C4-2B (cell line): Measurements from ENCODE around the gene SPSB1.

Source experiments
- ZFX ChIP-seq: fragments of 450-650 bp; IDR thresholded peaks from 2 replicates; pipeline ENCODE4 v1.6.1; 2017
- TF ChIP-seq, protein P1 (sequence below): fragments of 450-650 bp; conservative IDR thresholded peaks from 2 replicates; pipeline ENCODE4 v1.5.1; 2017; ENCODE audit warnings: mild to moderate bottlenecking

DNA sequence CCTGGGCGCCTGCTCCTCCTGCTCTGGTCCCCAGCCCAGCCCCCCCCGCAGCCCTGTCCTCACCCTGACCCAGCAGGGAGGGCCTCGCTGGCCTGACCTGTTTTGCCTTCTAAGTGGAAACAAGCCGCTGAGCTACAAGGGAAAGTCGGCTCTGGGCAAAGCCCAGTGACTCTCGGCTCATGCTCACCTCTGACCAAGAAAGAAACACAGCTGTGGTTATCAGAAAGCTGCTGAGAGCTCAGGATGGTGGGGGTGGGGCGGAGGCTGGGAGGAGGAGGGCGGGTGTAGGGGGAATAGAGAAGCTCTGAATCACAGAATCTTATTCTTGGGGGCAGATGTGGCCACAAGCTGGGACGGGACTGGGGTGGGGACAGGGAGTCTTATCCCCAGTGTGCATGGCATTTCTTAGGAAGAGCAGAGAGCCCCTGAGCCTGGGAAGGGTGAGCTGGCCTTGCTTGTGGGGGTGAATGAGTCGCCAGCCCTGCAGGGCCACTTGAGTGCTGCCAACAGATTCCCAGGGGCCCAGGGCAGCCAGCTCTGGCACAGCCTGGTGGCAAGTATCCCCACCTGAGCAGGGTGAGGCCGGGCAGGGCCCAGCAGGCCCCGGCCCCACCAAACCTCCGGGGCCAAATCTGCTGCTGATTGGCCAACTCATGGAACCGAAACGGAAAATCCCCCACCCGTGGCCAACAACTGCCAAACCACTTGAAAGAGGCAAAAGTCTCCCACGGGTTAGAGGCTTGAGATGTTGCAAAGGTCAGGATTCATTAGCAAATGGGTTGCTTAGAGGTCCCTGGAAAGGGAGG lies 120.6 kb downstream of the SPSB1 start:
- TF ChIP-seq, protein P1, sequence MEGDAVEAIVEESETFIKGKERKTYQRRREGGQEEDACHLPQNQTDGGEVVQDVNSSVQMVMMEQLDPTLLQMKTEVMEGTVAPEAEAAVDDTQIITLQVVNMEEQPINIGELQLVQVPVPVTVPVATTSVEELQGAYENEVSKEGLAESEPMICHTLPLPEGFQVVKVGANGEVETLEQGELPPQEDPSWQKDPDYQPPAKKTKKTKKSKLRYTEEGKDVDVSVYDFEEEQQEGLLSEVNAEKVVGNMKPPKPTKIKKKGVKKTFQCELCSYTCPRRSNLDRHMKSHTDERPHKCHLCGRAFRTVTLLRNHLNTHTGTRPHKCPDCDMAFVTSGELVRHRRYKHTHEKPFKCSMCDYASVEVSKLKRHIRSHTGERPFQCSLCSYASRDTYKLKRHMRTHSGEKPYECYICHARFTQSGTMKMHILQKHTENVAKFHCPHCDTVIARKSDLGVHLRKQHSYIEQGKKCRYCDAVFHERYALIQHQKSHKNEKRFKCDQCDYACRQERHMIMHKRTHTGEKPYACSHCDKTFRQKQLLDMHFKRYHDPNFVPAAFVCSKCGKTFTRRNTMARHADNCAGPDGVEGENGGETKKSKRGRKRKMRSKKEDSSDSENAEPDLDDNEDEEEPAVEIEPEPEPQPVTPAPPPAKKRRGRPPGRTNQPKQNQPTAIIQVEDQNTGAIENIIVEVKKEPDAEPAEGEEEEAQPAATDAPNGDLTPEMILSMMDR: no peak
- no peak; the same call in 1 of the 2 replicates for TF ChIP-seq ZFX
